Measurements from ENCODE around the gene CFAP20DC. TPM values are rescaled to one million over a fixed set of nuclear protein-coding genes. Genes with fewer than 3 reads are reported as not detected.
"Not testable (repeated sequence)": the region's sequence is repeated elsewhere in the genome, so short reads cannot be mapped to it uniquely, and the experiment has no call there.

CFAP20DC gene
- total RNA-seq, 1 donor from 2014 or later = 1.9 TPM

DNA sequence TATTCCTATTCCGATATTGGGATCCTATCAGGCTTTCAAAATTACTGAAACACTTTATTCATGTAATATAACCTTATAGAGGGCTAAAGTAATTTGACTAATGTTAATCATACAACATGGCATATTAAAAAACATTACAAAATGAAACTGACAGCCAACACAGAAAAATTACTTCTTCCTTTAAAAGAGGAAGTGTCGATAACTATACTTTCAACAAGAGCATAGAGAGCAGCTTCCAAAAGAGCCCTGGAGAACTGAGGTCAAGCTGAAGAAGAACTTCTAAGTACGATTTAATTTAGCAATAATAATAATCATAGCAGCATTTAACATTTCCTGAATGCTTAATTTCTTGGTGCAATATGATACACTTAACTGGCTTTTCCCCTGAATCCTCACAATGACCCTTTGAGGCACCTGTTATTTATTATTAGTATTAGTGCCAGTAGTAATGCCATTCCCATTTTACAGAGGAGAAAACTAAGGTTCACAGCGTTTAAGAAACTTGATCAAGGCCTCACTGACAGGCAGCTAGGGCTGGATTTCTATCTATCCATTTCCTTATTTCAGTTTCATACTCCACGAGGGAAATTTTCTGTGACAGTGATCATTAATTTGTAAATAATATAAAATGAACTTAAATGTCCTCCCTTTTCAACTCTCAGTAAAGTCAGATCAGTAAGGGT is 181.6 kb downstream of the CFAP20DC start:
- no peak for DNase-seq (ENCODE audit: low spot score)

DNA sequence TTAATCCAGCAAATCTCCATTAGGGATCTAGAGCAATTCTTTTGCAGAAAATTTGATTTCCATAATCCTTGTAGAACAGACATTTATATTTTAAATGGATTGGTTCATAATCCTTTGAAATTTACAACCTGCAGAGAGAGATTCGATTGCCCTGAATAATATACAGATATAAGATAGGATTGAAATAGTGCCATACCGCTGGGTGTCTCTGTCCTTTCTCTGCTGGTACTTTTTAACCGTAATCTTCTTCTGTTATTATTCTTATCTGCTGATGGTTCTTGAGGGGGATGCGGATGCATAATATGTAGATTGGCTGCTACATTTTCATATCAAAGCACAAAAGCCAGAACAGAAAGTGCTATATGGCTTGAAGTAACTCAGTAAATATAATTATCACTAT is 182.2 kb downstream of the CFAP20DC start:
- no peak for DNase-seq (ENCODE audit: low spot score)

DNA sequence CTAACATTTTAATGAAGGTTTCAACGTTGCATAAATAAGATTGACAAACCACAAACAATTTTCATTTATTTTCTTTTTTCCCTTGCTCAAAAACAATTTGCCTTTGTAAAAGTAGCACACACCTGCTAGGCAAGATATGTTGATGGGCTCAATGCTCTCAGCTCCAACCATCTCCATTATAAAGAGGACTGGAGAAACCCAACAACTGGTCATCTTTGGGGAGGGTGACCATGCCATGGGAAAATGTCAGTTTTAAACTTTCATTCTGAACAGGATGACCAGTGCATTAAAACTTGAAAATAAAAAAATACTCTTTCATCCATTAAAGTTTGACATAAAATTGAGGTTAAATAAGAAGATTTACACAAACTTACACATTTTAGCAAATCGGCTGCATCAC is 183.7 kb downstream of the CFAP20DC start:
- no peak for DNase-seq (ENCODE audit: low spot score)

DNA sequence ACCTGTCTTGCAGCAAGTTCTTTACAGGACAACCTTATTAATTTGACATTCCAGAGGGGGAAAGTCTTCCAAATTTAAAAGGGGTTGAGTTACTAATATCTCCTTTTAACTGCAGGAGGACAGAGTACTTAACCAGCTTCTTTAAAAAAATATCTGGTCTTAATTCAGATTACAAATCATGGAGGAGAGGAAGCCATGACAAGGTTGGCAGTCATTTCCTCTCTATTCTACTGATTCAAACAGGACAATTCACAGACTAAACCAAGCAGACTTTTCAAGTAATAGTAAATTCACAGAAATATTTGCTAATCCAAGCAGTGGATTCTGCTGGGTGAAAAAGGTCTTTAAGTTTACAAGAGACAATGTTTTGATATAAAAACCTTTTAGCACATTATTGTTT is 185.3 kb downstream of the CFAP20DC start:
- DNase-seq (ENCODE audit: low spot score) = no peak

DNA sequence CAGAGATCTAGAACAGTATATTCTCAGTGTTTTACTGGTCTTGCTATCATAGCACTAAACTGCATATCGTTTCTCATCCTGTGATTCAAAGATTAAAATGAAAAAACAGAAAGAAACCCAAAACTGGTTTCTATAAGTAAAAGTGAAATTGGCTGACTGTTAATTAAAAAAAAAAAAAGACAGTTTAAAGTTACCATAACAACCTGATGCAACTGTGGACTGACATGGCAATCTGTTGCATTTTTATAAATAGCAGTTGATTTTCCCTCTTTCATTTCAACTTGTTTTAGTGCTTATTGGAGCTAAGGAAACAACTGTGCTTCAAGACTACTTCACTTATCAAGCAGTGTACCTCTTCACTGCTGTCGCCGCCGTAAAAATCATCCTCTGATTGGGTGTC is 186.6 kb downstream of the CFAP20DC start:
- no peak for DNase-seq (ENCODE audit: low spot score)

DNA sequence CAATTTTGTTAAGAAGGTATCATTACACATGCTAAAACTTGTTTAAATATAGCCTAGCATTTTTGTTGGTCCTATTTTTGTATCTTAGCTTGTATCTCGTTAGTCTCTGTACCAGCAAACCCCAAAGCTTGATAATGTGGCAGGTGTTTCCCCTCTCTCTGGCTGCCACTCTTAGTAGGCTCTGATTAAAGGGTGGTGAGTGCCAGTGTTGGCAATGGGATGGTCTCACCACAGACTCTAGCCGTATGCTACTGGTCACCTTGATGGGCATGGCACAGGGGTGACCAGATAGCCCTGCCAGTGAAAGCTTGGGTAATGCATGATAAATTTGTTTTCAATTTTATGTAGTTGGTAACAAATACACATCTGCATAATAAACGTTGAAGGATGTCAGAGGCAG is 188.3 kb downstream of the CFAP20DC start:
- no peak for DNase-seq (ENCODE audit: low spot score)

DNA sequence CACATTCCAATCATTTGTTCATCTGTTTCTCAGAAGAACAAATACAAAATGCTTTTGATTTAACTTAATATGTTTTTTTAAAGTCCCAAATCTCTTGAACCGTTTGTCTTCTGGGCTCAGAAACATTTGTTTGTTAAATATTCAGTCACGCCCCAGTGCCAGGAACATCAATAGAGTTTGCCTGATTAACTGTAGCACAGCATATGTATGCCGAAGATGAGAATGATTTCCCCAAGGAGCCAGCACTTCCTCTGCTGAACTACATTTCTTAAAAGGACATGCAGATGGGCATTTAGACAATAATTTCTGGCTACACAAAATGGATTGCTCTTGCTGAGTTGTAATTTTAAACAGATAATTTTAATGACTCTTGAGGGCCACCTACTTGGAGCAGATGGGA is 191.7 kb downstream of the CFAP20DC start:
- no peak for DNase-seq (ENCODE audit: low spot score)

DNA sequence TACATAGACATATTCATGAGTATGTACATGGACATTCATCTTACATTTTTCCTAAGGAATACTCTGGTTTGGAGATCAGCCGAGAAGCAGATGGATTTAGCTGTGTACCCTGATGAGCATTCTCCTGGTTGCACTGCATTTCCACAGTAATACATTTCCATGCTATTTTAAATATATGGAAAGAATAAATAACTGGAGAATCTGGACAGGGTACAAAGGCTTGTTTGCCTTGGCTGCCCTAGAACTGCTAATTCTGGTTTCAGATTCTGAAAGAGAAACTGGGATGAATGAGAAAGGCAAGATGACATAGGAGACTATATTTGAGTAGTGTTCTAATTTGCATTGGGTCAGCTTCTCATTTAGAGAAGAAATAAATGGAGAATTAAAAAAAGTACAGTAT is 192.4 kb downstream of the CFAP20DC start:
- DNase-seq (ENCODE audit: low spot score) = no peak

DNA sequence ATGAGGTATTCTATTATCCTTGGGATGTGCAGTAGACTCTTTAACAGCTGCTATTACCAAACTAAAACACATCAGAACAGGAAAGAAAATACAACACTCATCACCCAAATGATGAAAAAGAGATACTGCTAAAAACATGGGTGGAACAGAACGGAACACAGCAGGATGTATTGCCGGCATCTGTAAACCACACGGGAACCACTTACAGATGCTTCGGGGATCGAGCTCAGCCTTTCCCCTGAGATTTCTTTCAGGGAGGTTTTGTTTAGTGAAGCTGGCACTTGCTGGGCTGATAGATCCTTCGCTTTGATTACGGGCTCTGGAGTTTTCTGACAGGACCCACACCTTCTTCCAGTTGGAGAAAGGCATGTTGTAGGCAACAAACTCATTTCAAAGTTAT is 201.0 kb downstream of the CFAP20DC start:
- no peak for DNase-seq (ENCODE audit: low spot score)

DNA sequence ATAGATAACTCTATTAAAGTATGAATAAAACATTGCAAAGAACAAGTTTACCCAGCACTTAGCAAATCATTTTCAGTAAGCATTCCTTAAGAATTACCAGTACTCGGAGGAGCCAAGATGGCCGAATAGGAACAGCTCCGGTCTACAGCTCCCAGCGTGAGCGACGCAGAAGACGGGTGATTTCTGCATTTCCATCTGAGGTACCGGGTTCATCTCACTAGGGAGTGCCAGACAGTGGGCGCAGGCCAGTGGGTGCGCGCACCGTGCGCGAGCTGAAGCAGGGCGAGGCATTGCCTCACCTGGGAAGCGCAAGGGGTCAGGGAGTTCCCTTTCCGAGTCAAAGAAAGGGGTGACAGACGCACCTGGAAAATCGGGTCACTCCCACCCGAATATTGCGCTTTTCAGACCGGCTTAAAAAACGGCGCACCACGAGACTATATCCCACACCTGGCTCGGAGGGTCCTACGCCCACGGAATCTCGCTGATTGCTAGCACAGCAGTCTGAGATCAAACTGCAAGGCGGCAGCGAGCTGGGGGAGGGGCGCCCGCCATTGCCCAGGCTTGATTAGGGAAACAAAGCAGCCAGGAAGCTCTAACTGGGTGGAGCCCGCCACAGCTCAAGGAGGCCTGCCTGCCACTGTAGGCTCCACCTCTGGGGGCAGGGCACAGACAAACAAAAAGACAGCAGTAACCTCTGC is 207.6 kb downstream of the CFAP20DC start:
- DNase-seq (ENCODE audit: low spot score) = not testable (repeated sequence)

DNA sequence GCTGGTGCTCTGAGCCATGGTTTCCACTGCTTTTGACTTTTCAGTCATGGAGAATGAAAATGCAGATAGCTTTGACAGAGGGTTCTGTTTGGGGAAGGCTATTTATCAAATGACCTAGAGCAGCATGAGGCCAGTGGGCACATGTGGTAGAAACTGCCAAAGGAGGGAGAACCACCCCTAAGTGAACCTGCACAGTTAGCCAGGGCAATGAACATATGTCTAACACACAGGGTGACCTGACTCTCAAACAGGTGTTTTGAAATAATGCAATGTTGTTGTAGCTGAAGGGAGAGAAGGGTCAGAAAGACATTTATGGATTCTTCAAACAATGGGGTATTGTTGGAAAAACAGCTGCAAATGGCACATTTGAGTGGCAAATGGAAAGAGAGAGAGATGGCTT is 208.9 kb downstream of the CFAP20DC start:
- DNase-seq (ENCODE audit: low spot score) = no peak

DNA sequence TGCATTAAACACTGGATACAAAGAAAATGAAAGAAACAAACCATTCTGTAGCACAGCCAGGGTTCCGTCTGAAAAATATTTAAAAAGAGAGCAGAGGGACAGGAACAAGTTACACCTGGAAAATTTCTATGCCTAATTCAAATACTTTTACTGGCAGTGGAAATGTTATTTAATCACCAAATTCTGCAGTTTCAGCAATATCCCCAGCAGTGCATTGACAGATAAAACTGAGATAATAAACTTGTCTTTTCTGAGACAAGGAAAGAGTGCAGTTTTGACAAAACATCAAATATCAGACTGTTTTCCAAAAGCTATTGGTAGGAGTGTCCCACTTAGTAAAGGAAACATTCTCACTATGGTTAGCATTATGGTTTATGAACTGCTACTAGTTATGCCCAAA is 209.9 kb downstream of the CFAP20DC start:
- no peak for DNase-seq (ENCODE audit: low spot score)

DNA sequence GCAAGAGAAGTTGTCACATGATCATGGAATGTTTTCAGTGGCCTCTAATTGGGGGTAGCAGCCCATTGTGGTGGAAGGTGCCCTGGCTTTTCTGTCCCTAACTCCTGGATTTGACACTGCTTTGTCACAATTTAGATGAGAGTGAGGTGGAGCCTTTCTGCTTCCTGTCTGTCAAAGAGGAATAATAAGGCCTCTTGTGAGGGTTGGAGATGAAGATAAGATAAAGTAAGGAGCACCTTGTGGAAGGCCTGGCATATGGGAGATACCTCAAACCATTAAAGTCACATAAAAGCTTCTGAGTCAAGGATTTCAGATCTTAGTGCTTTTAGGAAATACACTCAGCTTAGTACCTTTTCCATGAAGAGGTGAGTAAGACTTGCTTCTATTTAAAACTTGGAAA is 210.6 kb downstream of the CFAP20DC start:
- DNase-seq (ENCODE audit: low spot score) = no peak

DNA sequence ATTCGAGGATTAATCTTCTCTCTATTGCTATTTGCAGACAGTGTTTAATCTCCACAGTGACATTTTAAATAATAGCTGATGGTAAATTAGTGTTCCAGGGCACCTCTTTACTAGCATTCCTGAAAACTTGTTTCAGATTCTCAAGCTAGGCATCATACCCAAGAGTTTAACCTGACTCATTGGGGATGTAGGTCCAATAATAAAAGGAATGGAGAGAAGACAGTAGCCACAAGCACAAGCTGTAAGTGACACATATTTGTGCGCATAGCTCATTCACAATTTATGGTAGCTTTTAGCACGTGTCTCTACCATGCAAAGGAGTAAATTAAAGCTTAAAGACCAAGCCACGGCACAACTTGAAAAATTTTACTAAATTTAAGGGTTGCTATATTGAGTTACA is 212.0 kb downstream of the CFAP20DC start:
- no peak for DNase-seq (ENCODE audit: low spot score)

DNA sequence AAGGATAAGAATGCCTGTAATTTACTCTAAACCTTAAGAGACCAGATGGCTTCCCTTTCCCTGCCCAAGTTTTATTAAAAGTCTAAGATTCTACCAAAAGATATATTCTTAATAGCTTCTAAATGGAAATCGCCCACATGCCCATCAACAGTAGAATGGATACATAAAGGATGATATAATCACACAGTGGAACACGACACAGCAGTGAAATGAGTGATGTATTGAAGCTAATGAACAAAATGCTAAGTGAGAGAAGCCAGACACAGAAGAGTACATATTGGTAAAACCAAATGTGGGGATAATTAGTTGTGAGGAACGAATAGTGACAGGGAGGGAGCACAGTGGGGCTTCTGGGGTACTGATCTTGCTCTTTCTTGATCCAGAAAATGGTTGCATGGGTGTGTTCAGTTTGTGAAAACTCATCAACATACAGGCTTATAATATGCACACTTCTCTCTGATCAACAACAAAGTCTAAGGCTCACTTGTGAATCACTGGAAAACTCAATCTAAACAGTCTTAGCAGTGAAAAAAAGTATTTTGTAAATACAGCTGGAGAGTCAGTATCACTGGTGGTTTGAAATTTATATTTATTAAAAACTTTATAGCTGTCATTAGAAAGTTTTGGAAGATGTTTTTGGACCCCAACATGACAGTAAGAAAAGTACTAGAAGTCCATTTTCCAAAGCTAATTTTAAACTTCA is 212.5 kb downstream of the CFAP20DC start:
- DNase-seq (ENCODE audit: low spot score) = no peak

DNA sequence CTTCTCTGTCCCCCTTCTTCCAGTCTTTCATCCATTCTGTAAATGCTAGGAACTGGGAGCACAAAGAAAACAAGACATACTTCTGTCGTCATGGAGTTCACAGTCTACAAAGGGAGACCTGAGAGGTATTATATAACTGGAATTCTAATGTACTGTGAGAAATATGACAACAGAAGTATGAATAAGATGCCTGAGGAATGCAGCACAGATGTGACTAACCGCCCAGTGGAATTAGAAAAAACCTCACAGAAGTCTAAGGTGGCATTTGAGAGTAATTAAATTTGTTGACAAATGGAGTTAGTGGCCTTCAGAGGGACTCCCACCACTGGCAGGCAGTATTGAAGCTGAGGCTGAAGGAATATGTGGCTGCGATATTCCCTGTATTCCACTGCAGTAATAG is 214.7 kb downstream of the CFAP20DC start:
- no peak for DNase-seq (ENCODE audit: low spot score)

DNA sequence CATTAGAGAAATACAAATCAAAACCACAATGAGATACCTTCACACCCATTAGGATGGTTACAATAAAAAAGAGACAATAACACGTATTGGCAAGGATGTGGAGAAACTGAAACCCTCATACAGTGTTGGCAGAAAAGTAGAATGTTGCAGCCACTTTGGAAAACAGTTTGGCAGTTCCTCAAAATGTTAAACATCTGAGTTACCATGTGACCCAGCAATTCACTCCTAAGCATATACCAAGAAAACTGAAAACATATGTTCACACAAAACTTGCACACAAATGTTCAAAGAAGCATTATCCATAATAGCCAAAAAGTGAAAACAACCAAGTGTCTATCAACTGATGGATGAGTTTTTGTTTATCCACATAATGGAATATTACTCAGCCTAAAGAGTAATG is 216.3 kb downstream of the CFAP20DC start:
- no peak for DNase-seq (ENCODE audit: low spot score)

DNA sequence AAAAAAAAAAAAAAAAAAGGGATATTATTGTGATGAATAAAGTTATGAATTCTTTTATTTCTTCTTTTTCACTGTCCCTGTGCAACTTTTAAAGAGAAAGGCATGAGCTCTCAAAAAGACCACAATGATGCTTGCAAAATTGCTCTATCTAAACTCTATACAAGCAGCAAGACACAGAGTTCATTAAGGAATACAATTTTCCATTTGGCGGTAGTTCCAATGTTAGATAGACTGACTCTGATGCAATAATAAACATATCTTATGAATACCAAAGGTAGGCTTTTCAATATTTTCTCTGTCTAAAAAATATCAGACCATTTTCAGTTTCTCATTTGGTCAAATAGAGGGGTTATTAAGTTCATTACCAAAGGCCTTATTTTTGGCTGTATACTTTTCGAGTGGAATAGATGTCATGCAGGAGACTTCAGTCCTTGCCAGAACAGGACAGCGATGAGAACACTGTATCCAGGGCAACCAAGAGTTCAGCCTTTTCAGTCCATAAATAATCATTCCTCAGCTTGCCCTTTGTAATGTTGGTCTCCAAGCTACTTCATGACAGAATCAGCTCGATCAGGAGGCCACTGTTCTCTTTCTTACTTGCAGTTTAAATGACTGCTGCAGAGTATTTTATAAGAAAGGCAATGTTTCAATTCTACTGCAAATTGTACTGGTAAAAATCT is 220.4 kb downstream of the CFAP20DC start:
- no peak for DNase-seq (ENCODE audit: low spot score)

DNA sequence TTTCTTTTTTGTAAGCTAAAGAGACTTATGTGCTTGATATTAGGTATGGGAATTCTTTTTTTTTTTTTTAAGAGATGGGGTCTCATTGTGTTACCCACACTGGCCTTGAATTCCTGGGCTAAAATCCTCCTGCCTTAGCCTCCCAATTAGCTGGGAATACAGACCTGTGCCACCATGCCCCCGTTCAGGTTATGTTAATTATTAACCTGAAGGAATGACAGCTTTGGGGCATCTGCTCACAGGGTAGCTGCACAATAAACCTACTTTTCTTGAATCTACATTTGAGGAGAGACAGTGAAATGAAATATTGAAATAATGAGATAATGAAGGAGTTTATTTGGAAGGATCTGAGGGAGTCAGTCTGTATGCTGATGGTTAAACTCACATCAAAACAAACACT is 225.0 kb downstream of the CFAP20DC start:
- no peak for DNase-seq (ENCODE audit: low spot score)

DNA sequence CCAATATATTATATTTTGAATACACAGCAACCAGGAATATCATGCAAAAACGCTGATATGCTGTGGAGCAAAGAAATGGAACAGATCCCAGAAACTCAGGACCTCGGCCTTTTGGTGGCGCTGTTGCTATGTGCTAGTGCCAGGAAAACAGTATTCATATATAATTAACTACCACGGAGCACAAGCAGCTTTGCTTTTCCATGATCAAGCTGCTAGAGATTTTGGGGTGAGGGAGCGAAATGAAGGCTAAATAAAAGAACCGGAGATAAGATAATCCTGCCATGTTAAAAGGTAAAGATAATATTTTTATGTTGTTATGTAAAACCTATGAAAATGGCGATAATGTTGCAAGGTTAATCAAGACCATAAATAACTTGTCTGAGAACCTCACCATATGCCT is 225.5 kb downstream of the CFAP20DC start:
- peak; percentile 13 for DNase-seq (ENCODE audit: low spot score)

DNA sequence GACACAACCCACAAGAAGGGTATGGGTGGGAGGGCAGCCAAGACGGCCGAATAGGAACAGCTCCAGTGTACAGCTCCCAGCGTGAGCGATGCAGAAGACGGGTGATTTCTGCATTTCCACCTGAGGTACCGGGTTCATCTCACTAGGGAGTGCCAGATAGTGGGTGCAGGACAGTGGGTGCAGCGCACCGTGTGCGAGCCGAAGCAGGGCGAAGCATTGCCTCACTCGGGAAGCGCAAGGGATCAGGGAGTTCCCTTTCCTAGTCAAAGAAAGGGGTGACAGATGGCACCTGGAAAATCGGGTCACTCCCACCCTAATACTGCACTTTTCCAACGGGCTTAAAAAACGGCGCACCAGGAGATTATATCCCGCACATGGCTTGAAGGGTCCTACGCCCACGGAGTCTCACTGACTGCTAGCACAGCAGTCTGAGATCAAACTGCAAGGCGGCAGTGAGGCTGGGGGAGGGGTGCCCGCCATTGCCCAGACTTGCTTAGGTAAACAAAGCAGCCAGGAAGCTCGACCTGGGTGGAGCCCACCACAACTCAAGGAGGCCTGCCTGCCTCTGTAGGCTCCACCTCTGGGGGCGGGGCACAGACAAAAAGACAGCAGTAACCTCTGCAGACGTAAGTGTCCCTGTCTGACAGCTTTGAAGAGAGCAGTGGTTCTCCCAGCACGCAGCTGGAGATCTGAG is 243.1 kb downstream of the CFAP20DC start:
- DNase-seq (ENCODE audit: low spot score) = not testable (repeated sequence)

DNA sequence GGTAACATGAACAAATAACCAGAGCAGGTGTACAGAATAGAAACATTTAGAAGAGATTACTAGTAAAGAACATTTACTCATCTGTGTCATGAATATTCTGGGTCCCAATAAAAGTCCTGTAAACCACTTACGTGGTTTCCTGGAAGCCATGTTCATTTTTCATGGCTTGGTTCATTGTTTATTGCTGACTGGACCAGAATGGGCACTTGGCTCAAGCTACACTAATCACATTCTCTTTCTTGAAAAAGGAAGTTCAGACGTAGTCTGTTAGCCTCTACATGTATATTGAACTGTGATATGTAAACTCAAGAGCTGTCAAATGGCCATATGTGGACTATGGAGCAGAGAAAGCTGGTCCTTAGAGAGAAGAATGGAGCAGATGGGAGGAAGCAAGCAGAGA is 244.9 kb downstream of the CFAP20DC start:
- no peak for DNase-seq (ENCODE audit: low spot score)

Data from mucosa of gallbladder (tissue), 1 donor.